ENCODE data around the gene GNG14. TPM values are rescaled to one million over a fixed set of nuclear protein-coding genes. Genes with fewer than 3 reads are reported as not detected.
"Not testable (repeated sequence)": the region's sequence is repeated elsewhere in the genome, so short reads cannot be mapped to it uniquely, and the experiment has no call there.

GNG14 gene
- total RNA-seq, 4 donors from 2014 or later = not detected

- peak; percentile 98 to 99 for DNase-seq (ENCODE audit: low spot score in 2 of 2)
- no peaks in the 10 kb centered on the region for H3K27me3 ChIP-seq
- TF ChIP-seq POLR2A (IDR thresholded peaks at IDR 0.05) (peak in 1 of 2 donors; percentile 33), POLR2AphosphoS5 (IDR thresholded peaks at IDR 0.05) (peak; percentile 35 to 95 (median 94)), EP300 (IDR thresholded peaks at IDR 0.05) (no peak), CTCF (IDR thresholded peaks at IDR 0.05) (no peak)
- H3K9me3 ChIP-seq = no peaks in the 10 kb centered on the region
- 29% methylated on average over 12 of the region's 59 CpGs for WGBS
- peak within 1 kb of the TSS; percentile 82 for H3K27ac ChIP-seq
- H3K4me1 ChIP-seq = peaks cover 22% of the 10 kb centered on the region
- H3K4me3 ChIP-seq = peak within 1 kb of the TSS; percentile 81
- peaks cover 26% of the 10 kb centered on the region for H3K36me3 ChIP-seq
Observed at GRCh38 chr19:12696366-12697335, 8.9 kb downstream of the GNG14 start, which contains the start of gene FBXW9. FBXW9 (minus strand) TSS chr19:12696631; CDS start chr19:12696581, 50 bp downstream.

GRCh38 chr19:12697425-12697824 is 9.6 kb downstream of the GNG14 start:
- DNase-seq (ENCODE audit: low spot score in 2 of 2); H3K27me3 ChIP-seq; H3K9me3 ChIP-seq; H3K27ac ChIP-seq: not testable (repeated sequence)
- H3K36me3 ChIP-seq = peaks cover 33% of the 10 kb centered on the region
- peaks cover 22% of the 10 kb centered on the region for H3K4me1 ChIP-seq
- H3K4me3 ChIP-seq = peak overlapping the region; percentile 81
- 95% methylated on average over 22 of the region's 22 CpGs for WGBS

- Histone ChIP-seq H3K4me3 (no peak overlapping the region), H3K4me1 (peaks cover 22% of the 10 kb centered on the region), H3K36me3 (peaks cover 40% of the 10 kb centered on the region), H3K27me3 (no peaks in the 10 kb centered on the region), H3K9me3 (no peaks in the 10 kb centered on the region), H3K27ac (no peak overlapping the region)
- WGBS = 83% methylated on average over 6 of the region's 6 CpGs
- DNase-seq (ENCODE audit: low spot score in 2 of 2) = no peak
- no peak for TF ChIP-seq CTCF (IDR thresholded peaks at IDR 0.05)
- TF ChIP-seq POLR2AphosphoS5 (IDR thresholded peaks at IDR 0.05) = no peak
- TF ChIP-seq POLR2A (IDR thresholded peaks at IDR 0.05) = no peak
- TF ChIP-seq EP300 (IDR thresholded peaks at IDR 0.05) = no peak
Observed at GRCh38 chr19:12698138-12698537, 10.3 kb downstream of the GNG14 start.

GRCh38 chr19:12701596-12702282 is 13.9 kb downstream of the GNG14 start:
- H3K27me3 ChIP-seq = no peaks in the 10 kb centered on the region
- H3K4me1 ChIP-seq = peaks cover 6% of the 10 kb centered on the region
- no peak overlapping the region for H3K4me3 ChIP-seq
- WGBS = 84% methylated on average over 22 of the region's 33 CpGs
- peak in 1 of 2 donors; percentile 61 for DNase-seq (ENCODE audit: low spot score in 2 of 2)
- H3K27ac ChIP-seq = no peak overlapping the region
- H3K36me3 ChIP-seq = peaks cover 76% of the 10 kb centered on the region
- TF ChIP-seq CTCF (IDR thresholded peaks at IDR 0.05) (no peak), EP300 (IDR thresholded peaks at IDR 0.05) (no peak), POLR2AphosphoS5 (IDR thresholded peaks at IDR 0.05) (no peak), POLR2A (IDR thresholded peaks at IDR 0.05) (no peak)
- H3K9me3 ChIP-seq = no peaks in the 10 kb centered on the region

GRCh38 chr19:12703046-12703445 is 15.2 kb downstream of the GNG14 start:
- Histone ChIP-seq H3K9me3 (no peaks in the 10 kb centered on the region), H3K4me3 (no peak overlapping the region), H3K27me3 (no peaks in the 10 kb centered on the region), H3K27ac (no peak overlapping the region), H3K4me1 (no peaks in the 10 kb centered on the region), H3K36me3 (peaks cover 89% of the 10 kb centered on the region)
- no peak for DNase-seq (ENCODE audit: low spot score in 2 of 2)
- 64% methylated on average over 9 of the region's 9 CpGs for WGBS
- TF ChIP-seq POLR2A (IDR thresholded peaks at IDR 0.05) (no peak), EP300 (IDR thresholded peaks at IDR 0.05) (no peak), CTCF (IDR thresholded peaks at IDR 0.05) (no peak), POLR2AphosphoS5 (IDR thresholded peaks at IDR 0.05) (no peak)
